ENCODE results near the gene SNX20. TPM values are rescaled to one million over a fixed set of nuclear protein-coding genes. Genes with fewer than 3 reads are reported as not detected.

SNX20 gene
- total RNA-seq, 1 donor = not detected

DNA sequence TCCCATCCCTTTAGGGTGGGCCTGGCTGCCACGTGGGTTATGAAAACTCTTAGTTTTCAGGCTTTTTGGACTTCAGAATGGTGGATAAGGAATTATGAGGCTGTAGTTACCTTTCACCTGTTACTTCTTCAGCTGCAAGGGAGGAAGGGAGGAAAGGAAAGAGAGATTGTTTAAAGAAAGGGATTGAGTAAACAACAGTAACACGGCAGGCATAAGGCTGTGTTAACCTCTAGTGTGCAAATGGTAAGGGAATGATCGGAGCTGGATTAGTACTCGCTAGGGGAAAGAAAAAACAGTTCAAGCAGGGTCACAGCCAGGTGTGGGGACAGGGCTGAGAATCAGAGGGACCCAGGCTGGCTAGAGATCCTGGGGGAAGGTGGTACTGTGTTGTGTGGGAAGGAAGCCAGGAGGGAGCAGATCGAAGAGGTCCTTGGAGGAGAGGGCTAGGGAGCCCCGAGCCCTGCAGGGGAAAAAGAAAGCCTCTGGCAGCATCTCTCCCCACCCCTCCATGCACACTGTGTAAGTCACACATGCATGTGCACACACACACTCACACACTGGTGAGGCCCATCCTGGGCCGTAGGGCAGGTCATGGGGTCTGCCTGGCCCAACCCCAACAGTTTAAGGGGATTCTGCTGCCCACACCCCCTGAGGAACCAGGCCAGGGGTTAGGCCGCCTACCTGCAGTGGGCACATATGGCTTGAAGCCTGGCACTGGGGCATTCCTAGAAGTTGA is 49.7 kb downstream of the SNX20 start:
- no peak overlapping the region for H3K4me3 ChIP-seq (ENCODE audit: low read depth, low read length)
- DNase-seq (ENCODE audit: low read depth) = no peak
- no peak for TF ChIP-seq CTCF (IDR thresholded peaks at IDR 0.05; ENCODE audit: insufficient read depth, low read length)

DNA sequence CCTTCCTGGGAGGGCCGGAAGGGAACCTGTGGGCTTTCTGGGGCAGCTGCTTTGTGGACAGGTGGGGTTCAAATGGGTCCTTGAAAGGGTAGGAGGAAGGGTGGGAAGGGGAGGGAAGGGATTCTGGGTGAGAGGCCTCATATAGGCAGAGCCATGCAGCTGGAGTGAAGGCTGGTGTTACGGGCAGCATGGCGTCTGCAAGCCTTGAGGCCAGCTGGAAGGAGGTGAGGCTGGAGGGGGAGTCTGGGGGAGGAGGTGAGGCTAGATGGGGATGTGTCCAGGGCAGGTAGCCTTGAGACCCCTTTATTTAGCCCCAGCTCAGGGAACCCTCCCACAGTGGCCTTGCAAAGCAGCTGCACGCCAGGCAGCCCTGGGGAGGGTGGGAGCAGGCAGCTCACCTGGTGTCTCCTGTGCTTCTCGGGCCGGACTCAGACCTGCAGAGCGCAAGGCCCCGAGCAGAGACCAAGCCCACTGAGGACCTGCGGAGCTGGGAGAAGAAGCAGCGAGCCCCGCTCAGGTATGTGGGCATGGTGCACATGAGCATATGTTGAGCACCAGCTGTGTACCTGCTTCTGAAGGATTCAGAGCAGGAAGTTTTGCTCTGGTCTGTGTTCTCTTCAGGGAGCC is 50.6 kb downstream of the SNX20 start:
- H3K4me3 ChIP-seq (ENCODE audit: low read depth, low read length) = no peak overlapping the region
- DNase-seq (ENCODE audit: low read depth) = no peak
- TF ChIP-seq CTCF (IDR thresholded peaks at IDR 0.05; ENCODE audit: insufficient read depth, low read length) = no peak

DNA sequence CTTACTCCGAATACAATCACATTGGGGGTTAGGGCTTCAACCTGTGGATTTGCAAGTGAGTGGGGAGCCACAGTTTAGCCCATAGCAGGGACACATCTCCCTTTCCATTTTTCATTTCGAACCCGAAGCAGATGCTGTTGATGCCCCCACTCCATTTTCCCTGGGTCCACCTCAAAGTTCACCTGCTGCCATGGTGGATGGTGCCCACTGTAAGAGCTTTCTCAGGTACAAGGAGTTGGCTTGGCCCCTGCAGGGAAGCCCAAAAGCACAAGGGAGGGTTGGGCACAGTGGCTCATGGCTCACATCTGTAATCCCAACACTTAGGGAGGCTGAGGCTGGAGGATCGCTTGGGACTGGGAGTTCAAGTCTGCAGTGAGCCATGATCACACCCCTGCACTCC is 51.8 kb downstream of the SNX20 start:
- no peak for DNase-seq (ENCODE audit: low read depth)
- no peak overlapping the region for H3K4me3 ChIP-seq (ENCODE audit: low read depth, low read length)
- no peak for TF ChIP-seq CTCF (IDR thresholded peaks at IDR 0.05; ENCODE audit: insufficient read depth, low read length)

DNA sequence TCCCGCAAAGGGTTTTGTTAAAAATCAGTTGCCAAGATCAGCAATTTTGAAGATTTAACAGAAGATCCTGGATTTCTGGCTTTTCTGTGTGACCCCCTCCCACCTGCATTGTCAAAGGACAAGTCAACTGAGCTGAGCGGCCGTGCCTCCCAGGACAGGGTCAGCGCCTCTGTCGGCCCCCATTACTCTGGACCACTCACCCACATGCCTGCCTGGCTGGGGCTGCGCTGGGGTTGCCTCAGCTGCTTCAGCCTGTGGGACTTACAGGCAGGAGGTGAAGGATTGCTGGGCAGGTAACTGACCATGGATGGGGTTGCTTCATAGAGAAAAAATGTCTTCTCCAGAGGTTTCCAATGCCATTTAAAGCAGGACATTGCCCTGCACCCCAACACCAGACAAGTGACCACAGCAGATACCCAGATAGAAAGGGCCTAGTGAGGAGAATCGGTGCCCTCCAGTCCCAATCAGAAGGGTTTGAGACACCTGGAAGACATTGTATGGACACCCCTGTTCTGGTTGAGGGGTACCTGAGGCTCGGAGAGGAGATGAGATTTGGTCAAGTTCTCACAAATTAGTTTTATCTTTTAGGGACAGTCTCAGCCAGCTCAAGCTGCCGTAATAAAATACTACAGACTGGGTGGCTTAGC is 52.8 kb downstream of the SNX20 start:
- DNase-seq (ENCODE audit: low read depth) = no peak
- H3K4me3 ChIP-seq (ENCODE audit: low read depth, low read length) = no peak overlapping the region
- no peak for TF ChIP-seq CTCF (IDR thresholded peaks at IDR 0.05; ENCODE audit: insufficient read depth, low read length)

DNA sequence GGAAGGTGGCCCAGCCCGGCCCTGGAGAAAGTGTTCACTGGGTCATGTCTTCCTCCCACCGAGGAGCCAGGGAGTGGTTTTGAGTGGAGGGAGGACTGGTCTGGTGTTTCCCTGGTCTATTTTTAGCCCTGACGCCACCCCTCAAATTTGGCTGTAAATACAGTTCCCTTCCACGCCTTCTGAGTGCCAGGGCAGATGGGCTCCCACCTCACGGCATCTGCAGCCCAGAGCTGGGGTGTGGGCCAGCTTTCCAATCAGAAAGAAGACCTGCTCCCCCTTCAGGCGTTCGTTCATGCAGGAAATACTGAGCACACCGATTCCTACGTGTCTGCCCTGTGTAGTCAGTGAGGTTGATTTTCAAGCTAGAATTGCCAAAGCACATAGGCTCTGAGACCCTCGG is 53.7 kb downstream of the SNX20 start:
- peak; percentile 56 for TF ChIP-seq CTCF (IDR thresholded peaks at IDR 0.05; ENCODE audit: insufficient read depth, low read length)
- peak; percentile 70 for DNase-seq (ENCODE audit: low read depth)

DNA sequence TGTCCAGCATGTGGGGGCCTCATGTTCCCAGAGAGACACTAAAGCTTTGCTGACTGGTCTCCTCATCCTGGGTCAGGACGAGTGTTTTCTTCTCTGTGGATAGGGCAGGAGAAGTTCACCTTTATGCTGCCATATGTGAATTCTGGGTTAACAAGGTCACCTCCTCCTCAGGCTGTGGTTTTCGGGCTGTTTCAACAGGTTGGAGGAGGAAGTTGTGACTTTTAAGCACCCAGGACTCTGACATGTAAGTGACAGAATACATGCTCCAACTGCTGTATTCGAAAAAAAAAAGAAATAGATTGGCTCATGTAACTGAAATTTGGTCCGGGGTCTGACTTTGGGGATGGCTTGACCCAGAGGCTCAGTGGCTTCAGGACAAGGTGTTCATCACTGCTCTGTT is 54.2 kb downstream of the SNX20 start:
- no peak for DNase-seq (ENCODE audit: low read depth)
- no peak overlapping the region for H3K4me3 ChIP-seq (ENCODE audit: low read depth, low read length)

More for the DNA sequence above, 53.7 kb downstream of the SNX20 start:
- H3K4me3 ChIP-seq (ENCODE audit: low read depth, low read length) = no peak overlapping the region

More for the DNA sequence above, 54.2 kb downstream of the SNX20 start:
- TF ChIP-seq CTCF (IDR thresholded peaks at IDR 0.05; ENCODE audit: insufficient read depth, low read length) = no peak

All from fibroblast of the aortic adventitia (primary cell).